Prostate gland (tissue), 2 donors: Measurements from ENCODE around the gene LRRC3B. TPM values are rescaled to one million over a fixed set of nuclear protein-coding genes. Genes with fewer than 3 reads are reported as not detected.

Experiments used
- DNase-seq: peaks from one replicate; pipeline ENCODE4 v3.0.0-alpha.2; 2019; ENCODE audit warnings: low spot score
- H3K27ac ChIP-seq, 2 donors: fragments of 200-600 bp; sonication (generic); 2 replicates each; pipeline ENCODE4 v1.5.1; 2017 to 2019
- H3K27me3 ChIP-seq: fragments of 200-600 bp; sonication (generic); replicated peaks from 2 replicates; pipeline ENCODE4 v1.5.1; 2019; ENCODE audit not compliant: insufficient read depth
- H3K36me3 ChIP-seq, 2 donors: fragments of 200-600 bp; sonication (generic); 1 replicate in 1 of 2; 2 replicates in 1 of 2; pipeline versions ENCODE4 v1.5.1 to v1.8.1; 2017 to 2019
- H3K4me1 ChIP-seq: fragments of 200-600 bp; sonication (generic); replicated peaks from 2 replicates; pipeline ENCODE4 v1.5.1; 2019
- H3K4me3 ChIP-seq, 2 donors: fragments of 200-600 bp; sonication (generic); 2 replicates each; pipeline ENCODE4 v1.5.1; 2017 to 2019
- H3K9me3 ChIP-seq: fragments of 200-600 bp; sonication (generic); 2 replicates; pipeline ENCODE4 v1.5.1; 2017
- CTCF ChIP-seq, 4 experiments: fragments of 200-600 bp in 2 of 4; fragments of 450-650 bp in 2 of 4; sonication (generic) in 2 of 4; IDR thresholded peaks; 1 replicate in 3 of 4; 2 replicates in 1 of 4; pipeline ENCODE4 v1.5.1; 2016 to 2019; ENCODE audit warnings: antibody characterized with exemption in 4 of 4, mild to moderate bottlenecking in 2 of 4, moderate library complexity in 2 of 4
- POLR2A ChIP-seq: fragments of 450-650 bp; IDR thresholded peaks from one replicate; pipeline ENCODE4 v1.6.1; 2016; ENCODE audit warnings: antibody characterized with exemption, mild to moderate bottlenecking
- POLR2AphosphoS5 ChIP-seq: sonication (generic); formaldehyde crosslinking; IDR thresholded peaks from one replicate; pipeline ENCODE4 v1.6.1; 2017; ENCODE audit warnings: antibody characterized with exemption
- WGBS: methylation state at CpG from one replicate; pipeline ENCODE4 v1.1.5; 2018; 5-methylcytosine and 5-hydroxymethylcytosine counted together
- intact Hi-C: fragments of 100-400 bp; cut with DNase I; formaldehyde crosslinking; loops from one replicate; pipeline ENCODE4 v1.14.2; 2022
- total RNA-seq, 2 donors: library from RNA; depleted of rRNA; stranded (reverse); fragments of >200 nt; gene quantifications; one replicate each; pipeline ENCODE4 v1.1.0, GENCODE V29; 2016

LRRC3B gene
- total RNA-seq, 2 donors from 2014 or later: 0.09 to 1.5 TPM

GRCh38 chr3:26714485-26714884 lies 91.9 kb downstream of the LRRC3B start:
- no peaks in the 10 kb centered on the region for H3K36me3 ChIP-seq
- 100% methylated on average over 3 of the region's 3 CpGs for WGBS
- no peak overlapping the region for H3K4me3 ChIP-seq
- H3K9me3 ChIP-seq: no peaks in the 10 kb centered on the region
- no peaks in the 10 kb centered on the region for H3K4me1 ChIP-seq
- H3K27me3 ChIP-seq: no peaks in the 10 kb centered on the region
- no peak overlapping the region for H3K27ac ChIP-seq
- TF ChIP-seq POLR2AphosphoS5 (no peak), POLR2A (no peak), CTCF (IDR thresholded peaks at IDR 0.05) (no peak)
- DNase-seq: no peak
- intact Hi-C loops: loop anchor here (5.0 kb wide), 3 partner anchors 812 to 1067 kb away; no protein-coding TSS in a partner anchor

DNA sequence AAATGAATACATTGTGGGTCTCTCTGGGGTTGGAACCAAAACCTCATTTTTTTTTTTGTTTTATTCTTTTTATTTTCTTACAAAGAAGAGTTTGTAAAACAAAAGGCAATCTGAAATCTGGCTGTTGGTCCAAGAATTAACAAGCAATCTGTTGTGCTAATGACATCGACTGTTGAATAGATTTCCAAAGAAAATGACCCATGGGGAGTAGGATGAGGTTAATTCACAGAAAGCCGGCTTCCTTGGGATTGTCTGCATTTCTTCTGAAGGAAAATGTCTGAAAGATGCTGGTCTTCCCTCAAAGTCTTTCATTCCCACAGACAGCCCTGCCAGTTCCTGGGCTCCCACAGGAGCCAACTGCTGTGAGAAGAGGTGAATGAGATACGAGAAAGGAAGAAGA lies 92.9 kb downstream of the LRRC3B start:
- intact Hi-C loops: no loop called here

DNA sequence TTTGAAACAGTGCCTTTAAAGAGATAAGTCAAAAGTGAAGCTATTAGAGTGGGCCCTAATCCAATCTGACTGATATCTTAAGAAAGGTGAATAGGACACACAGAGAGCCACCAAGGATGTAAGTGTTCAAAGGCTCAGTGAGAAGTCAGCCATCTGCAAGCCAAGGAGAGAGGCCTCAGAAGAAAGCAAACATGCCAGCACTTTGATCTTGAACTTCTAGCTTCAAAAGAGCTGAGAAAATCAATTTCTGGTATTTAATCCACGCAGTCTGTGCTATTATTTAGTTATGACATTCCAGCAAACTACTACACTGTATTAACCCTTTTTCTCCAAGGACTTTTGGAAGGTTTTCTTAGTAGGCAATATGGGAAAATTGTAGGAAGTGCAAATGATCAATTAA lies 95.7 kb downstream of the LRRC3B start:
- no peaks in the 10 kb centered on the region for H3K27me3 ChIP-seq
- 18% methylated on average over 1 of the region's 1 CpG for WGBS
- no peaks in the 10 kb centered on the region for H3K36me3 ChIP-seq
- H3K9me3 ChIP-seq: no peaks in the 10 kb centered on the region
- H3K4me1 ChIP-seq: no peaks in the 10 kb centered on the region
- intact Hi-C loops: no loop called here
- H3K4me3 ChIP-seq: no peak overlapping the region
- no peak for TF ChIP-seq POLR2AphosphoS5
- TF ChIP-seq CTCF (IDR thresholded peaks at IDR 0.05): no peak
- no peak for DNase-seq
- no peak overlapping the region for H3K27ac ChIP-seq

More for the DNA sequence above, 92.9 kb downstream of the LRRC3B start:
- TF ChIP-seq POLR2AphosphoS5 (no peak), CTCF (IDR thresholded peaks at IDR 0.05) (no peak), POLR2A (no peak)
- 90% methylated on average over 3 of the region's 3 CpGs for WGBS
- Histone ChIP-seq H3K36me3 (no peaks in the 10 kb centered on the region), H3K27ac (no peak overlapping the region), H3K4me1 (no peaks in the 10 kb centered on the region), H3K27me3 (no peaks in the 10 kb centered on the region), H3K9me3 (no peaks in the 10 kb centered on the region), H3K4me3 (no peak overlapping the region)
- DNase-seq: no peak

DNA sequence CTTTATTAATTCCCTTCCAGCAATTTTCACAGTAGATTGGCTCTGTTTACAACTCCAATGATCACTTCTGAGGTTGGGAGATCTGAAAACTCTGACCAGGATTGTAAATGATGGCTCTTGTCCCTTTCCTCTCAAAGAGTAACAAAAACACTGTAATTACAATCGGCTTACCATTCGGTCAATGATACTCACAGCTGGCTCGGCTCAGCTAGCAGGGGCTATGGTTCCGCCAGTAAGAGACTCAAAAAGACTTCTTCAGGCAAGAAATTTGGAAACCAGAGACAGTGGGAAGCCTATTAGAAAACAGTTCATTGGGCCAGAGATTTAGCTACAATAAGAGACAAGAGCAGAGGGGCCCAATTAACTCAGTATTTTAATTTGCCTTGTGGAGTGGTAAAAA lies 96.6 kb downstream of the LRRC3B start:
- Histone ChIP-seq H3K27me3 (no peaks in the 10 kb centered on the region), H3K4me3 (no peak overlapping the region), H3K4me1 (no peaks in the 10 kb centered on the region), H3K27ac (no peak overlapping the region), H3K9me3 (no peaks in the 10 kb centered on the region), H3K36me3 (no peaks in the 10 kb centered on the region)
- no peak for TF ChIP-seq POLR2AphosphoS5
- 54% methylated on average over 4 of the region's 4 CpGs for WGBS
- no peak for DNase-seq
- intact Hi-C loops: no loop called here

- 88% methylated on average over 2 of the region's 2 CpGs for WGBS
- TF ChIP-seq CTCF (IDR thresholded peaks at IDR 0.05) (no peak), POLR2AphosphoS5 (no peak), POLR2A (no peak)
- H3K36me3 ChIP-seq: no peaks in the 10 kb centered on the region
- no peaks in the 10 kb centered on the region for H3K9me3 ChIP-seq
- no peaks in the 10 kb centered on the region for H3K4me1 ChIP-seq
- H3K27me3 ChIP-seq: no peaks in the 10 kb centered on the region
- DNase-seq: no peak
- H3K4me3 ChIP-seq: no peak overlapping the region
- no peak overlapping the region for H3K27ac ChIP-seq
- intact Hi-C loops: no loop called here
Observed at GRCh38 chr3:26721047-26721446, 98.5 kb downstream of the LRRC3B start.
